Caco-2 (cell line): ENCODE measurements around the gene DCXR. TPM values are rescaled to one million over a fixed set of nuclear protein-coding genes. Genes with fewer than 3 reads are reported as not detected.

Experiments used
- BruUV-seq: library from RNA; stranded (reverse); fragments of 400-500 nt; replicated peaks from 2 replicates; lab custom pipeline; 2021; lab: Mats Ljungman, UMichigan
- CTCF ChIA-PET: fragments of 300-600 bp; sonication (Branson Sonifier 250); formaldehyde crosslinking; loops from one replicate; lab custom pipeline; 2022; ENCODE audit warnings: antibody characterized with exemption; lab: Charles Lee
- POLR2A ChIA-PET: fragments of 300-600 bp; sonication (Branson Sonifier 250); formaldehyde crosslinking; loops from one replicate; lab custom pipeline; 2022; ENCODE audit warnings: antibody characterized with exemption; lab: Charles Lee
- DNase-seq, 2 experiments: peaks; one replicate each; pipeline versions ENCODE4 v3.0.0 to v3.0.0-alpha.2; 2020 to 2022
- H3K27me3 ChIP-seq: replicated peaks from 2 replicates; pipeline ENCODE4 v1.6.0; 2011; ENCODE audit warnings: low read length; ENCODE audit not compliant: control insufficient read depth, insufficient read depth
- H3K36me3 ChIP-seq: 2 replicates; pipeline ENCODE4 v1.5.1; 2011; ENCODE audit warnings: low read length; ENCODE audit not compliant: control insufficient read depth, insufficient read depth
- H3K4me1 ChIP-seq: fragments of 250-450 bp; sonication (Bioruptor Pico); 2 replicates; pipeline ENCODE4 v1.5.1; 2020; ENCODE audit warnings: mild to moderate bottlenecking
- H3K4me3 ChIP-seq: 2 replicates; pipeline ENCODE4 v1.5.1; 2011; ENCODE audit warnings: low read depth, mild to moderate bottlenecking, control low read depth, low read length
- H3K9me3 ChIP-seq: fragments of 250-450 bp; sonication (Bioruptor Pico); 2 replicates; pipeline ENCODE4 v1.5.1; 2020; ENCODE audit warnings: mild to moderate bottlenecking, moderate library complexity
- H3K27ac Mint-ChIP-seq: one replicate; pipeline ENCODE4 v1.8.0; 2022; ENCODE audit warnings: mixed read lengths; ENCODE audit not compliant: unreplicated experiment
- H3K27me3 Mint-ChIP-seq: one replicate; pipeline ENCODE4 v1.8.0; 2022; ENCODE audit warnings: mixed read lengths; ENCODE audit not compliant: insufficient read depth, unreplicated experiment
- H3K36me3 Mint-ChIP-seq: one replicate; pipeline ENCODE4 v1.8.0; 2022; ENCODE audit warnings: mild to moderate bottlenecking, mixed read lengths; ENCODE audit not compliant: insufficient read depth, unreplicated experiment
- H3K4me1 Mint-ChIP-seq: one replicate; pipeline ENCODE4 v1.8.0; 2022; ENCODE audit warnings: low read depth, mixed read lengths; ENCODE audit not compliant: unreplicated experiment
- H3K4me3 Mint-ChIP-seq: one replicate; pipeline ENCODE4 v1.8.0; 2022; ENCODE audit warnings: mild to moderate bottlenecking, moderate library complexity, mixed read lengths; ENCODE audit not compliant: unreplicated experiment
- H3K9me3 Mint-ChIP-seq: one replicate; pipeline ENCODE4 v1.8.0; 2022; ENCODE audit warnings: mixed read lengths; ENCODE audit not compliant: unreplicated experiment
- intact Hi-C: fragments of 100-400 bp; cut with micrococcal nuclease; formaldehyde crosslinking; loops from one replicate; pipeline ENCODE4 v1.10.0; 2022; ENCODE audit not compliant: unreplicated experiment
- total RNA-seq: library from RNA; stranded (reverse); gene quantifications from 2 replicates; pipeline ENCODE4 v1.2.3, GENCODE V29; 2022
- TF ChIP-seq, protein P1 (sequence below), 2 experiments: fragments of 200-600 bp in 1 of 2; IDR thresholded peaks; 1 replicate in 1 of 2; 2 replicates in 1 of 2; pipeline versions ENCODE4 v1.5.1 to v1.8.0; 2011 to 2022; ENCODE audit warnings: antibody characterized with exemption in 1 of 2, control low read depth in 1 of 2, inconsistent platforms in 1 of 2, low read depth in 1 of 2, low read length in 1 of 2, mild to moderate bottlenecking in 1 of 2, moderate library complexity in 1 of 2; ENCODE audit not compliant: insufficient read depth in 1 of 2, severe bottlenecking in 1 of 2, unreplicated experiment in 1 of 2

The DCXR gene
- total RNA-seq, 1 experiment from 2014 or later = 197 TPM

DNA sequence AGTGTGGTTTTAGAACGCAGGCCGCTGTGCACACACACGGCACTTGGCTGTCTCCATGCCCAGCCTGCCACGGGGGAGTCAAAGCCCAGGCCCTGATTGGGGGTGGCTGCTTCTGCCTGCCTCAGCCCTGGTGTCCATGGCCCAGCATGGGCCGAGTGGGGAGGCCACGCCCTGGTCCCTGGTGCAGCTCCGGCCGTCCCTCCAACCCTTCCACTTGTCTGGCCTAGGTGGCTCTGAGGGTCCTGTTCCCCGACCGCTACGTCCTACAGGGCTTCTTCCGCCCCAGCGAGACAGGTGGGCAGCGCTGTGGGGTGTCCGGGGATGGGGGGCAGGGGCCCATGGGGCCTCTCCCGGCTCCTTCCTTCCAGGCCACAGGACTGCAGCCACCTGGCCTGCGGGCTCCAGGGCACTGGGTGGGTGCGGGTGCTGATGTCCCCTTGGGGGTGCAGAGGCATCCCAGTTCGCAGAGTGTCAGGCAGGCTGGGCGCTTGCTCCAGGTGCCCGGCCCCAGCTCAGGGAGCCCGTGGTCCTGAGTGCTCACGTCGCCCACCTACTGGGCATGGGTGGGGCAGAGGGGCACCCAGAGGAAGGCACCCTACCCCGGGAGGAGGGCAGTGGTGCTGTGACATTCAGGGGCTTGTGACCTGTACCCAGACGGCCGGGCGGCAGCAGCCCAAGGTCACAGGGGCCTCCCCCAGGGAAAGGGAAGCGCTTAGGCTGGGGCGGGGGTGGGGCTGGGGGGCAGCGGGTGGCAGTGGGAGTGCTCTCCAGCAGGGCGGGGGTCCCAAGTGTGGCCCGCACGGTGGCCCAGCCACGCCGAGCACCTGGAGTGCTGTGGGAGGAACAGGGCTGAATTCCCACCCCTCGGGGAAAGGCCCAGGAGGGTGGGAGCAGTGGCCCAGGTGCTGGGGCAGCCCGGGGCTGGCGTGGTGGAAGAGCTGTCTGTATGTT is 26.6 kb downstream of the DCXR start:
- ChIA-PET POLR2A (no interaction called here), CTCF (interaction anchor here (0.6 to 0.7 kb wide), 2 partner anchors 19 to 143 kb away, joined by 3 to 8 read pairs; no protein-coding TSS in a partner anchor)
- BruUV-seq = no TSS peak
- H3K27me3 Mint-ChIP-seq = no peaks in the 10 kb centered on the region
- no peaks in the 10 kb centered on the region for H3K9me3 Mint-ChIP-seq
- H3K4me1 ChIP-seq = 0 out of 2 replicates have a peak, but pooled peaks cover 4% of the 10 kb centered on the region
- H3K9me3 ChIP-seq = no peaks in the 10 kb centered on the region
- peaks cover 20% of the 10 kb centered on the region for H3K36me3 Mint-ChIP-seq
- H3K4me3 Mint-ChIP-seq = no peak overlapping the region
- H3K36me3 ChIP-seq = no peaks in the 10 kb centered on the region
- no peaks in the 10 kb centered on the region for H3K4me1 Mint-ChIP-seq
- TF ChIP-seq, protein P1, sequence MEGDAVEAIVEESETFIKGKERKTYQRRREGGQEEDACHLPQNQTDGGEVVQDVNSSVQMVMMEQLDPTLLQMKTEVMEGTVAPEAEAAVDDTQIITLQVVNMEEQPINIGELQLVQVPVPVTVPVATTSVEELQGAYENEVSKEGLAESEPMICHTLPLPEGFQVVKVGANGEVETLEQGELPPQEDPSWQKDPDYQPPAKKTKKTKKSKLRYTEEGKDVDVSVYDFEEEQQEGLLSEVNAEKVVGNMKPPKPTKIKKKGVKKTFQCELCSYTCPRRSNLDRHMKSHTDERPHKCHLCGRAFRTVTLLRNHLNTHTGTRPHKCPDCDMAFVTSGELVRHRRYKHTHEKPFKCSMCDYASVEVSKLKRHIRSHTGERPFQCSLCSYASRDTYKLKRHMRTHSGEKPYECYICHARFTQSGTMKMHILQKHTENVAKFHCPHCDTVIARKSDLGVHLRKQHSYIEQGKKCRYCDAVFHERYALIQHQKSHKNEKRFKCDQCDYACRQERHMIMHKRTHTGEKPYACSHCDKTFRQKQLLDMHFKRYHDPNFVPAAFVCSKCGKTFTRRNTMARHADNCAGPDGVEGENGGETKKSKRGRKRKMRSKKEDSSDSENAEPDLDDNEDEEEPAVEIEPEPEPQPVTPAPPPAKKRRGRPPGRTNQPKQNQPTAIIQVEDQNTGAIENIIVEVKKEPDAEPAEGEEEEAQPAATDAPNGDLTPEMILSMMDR (IDR thresholded peaks at IDR 0.05; ENCODE audit: insufficient read depth in 1 of 2, low read depth in 1 of 2, low read length in 1 of 2, severe bottlenecking in 1 of 2, unreplicated experiment in 1 of 2) = no peak
- intact Hi-C loops = no loop called here
- H3K4me3 ChIP-seq = no peak overlapping the region
- no peak overlapping the region for H3K27ac Mint-ChIP-seq
- no peaks in the 10 kb centered on the region for H3K27me3 ChIP-seq
- DNase-seq = no peak

DNA sequence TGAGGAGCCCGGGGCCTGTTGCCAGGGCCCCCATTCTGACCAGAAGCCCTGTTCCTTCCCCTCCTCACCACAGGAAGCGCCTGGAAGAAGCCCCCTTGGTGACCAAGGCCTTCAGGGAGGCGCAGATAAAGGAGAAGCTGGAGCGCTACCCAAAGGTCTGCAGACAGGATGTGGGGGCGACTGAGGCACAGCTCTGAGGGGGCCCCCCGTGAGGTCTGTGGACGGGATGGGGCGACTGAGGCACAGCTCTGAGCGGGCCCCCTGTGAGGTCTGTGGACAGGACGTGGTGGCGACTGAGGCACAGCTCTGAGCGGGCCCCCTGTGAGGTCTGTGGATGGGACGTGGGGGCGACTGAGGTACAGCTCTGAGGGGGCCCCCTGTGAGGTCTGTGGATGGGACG is 28.1 kb downstream of the DCXR start:
- H3K4me1 ChIP-seq = peaks cover 4% of the 10 kb centered on the region; the same call in 1 of the 2 replicates
- Mint-ChIP-seq H3K27ac (no peak overlapping the region), H3K27me3 (no peaks in the 10 kb centered on the region), H3K36me3 (peaks cover 17% of the 10 kb centered on the region), H3K9me3 (no peaks in the 10 kb centered on the region), H3K4me1 (no peaks in the 10 kb centered on the region), H3K4me3 (no peak overlapping the region)
- CTCF ChIA-PET = no interaction called here
- no peaks in the 10 kb centered on the region for H3K27me3 ChIP-seq
- no TSS peak for BruUV-seq
- H3K4me3 ChIP-seq = no peak overlapping the region
- intact Hi-C loops = no loop called here
- H3K9me3 ChIP-seq = no peaks in the 10 kb centered on the region
- no peak for DNase-seq
- TF ChIP-seq, protein P1 (IDR thresholded peaks at IDR 0.05; ENCODE audit: insufficient read depth in 1 of 2, low read depth in 1 of 2, low read length in 1 of 2, severe bottlenecking in 1 of 2, unreplicated experiment in 1 of 2) = no peak
- no peaks in the 10 kb centered on the region for H3K36me3 ChIP-seq
- POLR2A ChIA-PET = no interaction called here

- H3K27ac Mint-ChIP-seq = no peak overlapping the region
- no peaks in the 10 kb centered on the region for H3K27me3 ChIP-seq
- no peaks in the 10 kb centered on the region for H3K36me3 ChIP-seq
- ChIA-PET CTCF (no interaction called here), POLR2A (no interaction called here)
- H3K4me3 Mint-ChIP-seq = no peak overlapping the region
- peaks cover 8% of the 10 kb centered on the region; the same call in 1 of the 2 replicates for H3K4me1 ChIP-seq
- no peaks in the 10 kb centered on the region for H3K9me3 Mint-ChIP-seq
- no peaks in the 10 kb centered on the region for H3K27me3 Mint-ChIP-seq
- TF ChIP-seq, protein P1 (IDR thresholded peaks at IDR 0.05; ENCODE audit: insufficient read depth in 1 of 2, low read depth in 1 of 2, low read length in 1 of 2, severe bottlenecking in 1 of 2, unreplicated experiment in 1 of 2) = no peak
- peaks cover 15% of the 10 kb centered on the region for H3K36me3 Mint-ChIP-seq
- intact Hi-C loops = no loop called here
- no TSS peak for BruUV-seq
- no peak overlapping the region for H3K4me3 ChIP-seq
- H3K9me3 ChIP-seq = no peaks in the 10 kb centered on the region
- H3K4me1 Mint-ChIP-seq = no peaks in the 10 kb centered on the region
- DNase-seq = no peak
These were observed 28.5 kb downstream of the DCXR start for GRCh38 chr17:82008941-82009405.
